ENCODE measurements around the gene RADIL.

The RADIL gene

DNA sequence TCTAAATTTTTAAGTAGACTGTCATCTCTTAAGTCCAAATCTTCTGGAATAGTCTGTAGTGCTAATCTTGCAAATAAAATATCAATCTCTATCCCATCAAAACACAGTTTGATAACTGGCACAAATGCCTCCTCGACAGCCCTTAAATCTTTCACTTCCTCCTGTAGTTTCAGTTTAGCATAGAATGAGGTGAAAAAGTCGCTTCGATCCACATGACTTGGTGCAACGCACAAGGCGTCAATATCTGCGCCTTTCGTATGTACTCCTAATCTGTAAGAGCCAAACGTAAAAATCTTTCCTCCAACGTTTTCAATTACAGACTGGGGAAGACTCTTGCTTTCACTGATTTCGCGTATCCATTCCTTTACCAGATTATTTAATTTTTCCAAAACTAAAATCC, 22.3 kb downstream of the RADIL start:
- DNase-seq, result no peak

DNA sequence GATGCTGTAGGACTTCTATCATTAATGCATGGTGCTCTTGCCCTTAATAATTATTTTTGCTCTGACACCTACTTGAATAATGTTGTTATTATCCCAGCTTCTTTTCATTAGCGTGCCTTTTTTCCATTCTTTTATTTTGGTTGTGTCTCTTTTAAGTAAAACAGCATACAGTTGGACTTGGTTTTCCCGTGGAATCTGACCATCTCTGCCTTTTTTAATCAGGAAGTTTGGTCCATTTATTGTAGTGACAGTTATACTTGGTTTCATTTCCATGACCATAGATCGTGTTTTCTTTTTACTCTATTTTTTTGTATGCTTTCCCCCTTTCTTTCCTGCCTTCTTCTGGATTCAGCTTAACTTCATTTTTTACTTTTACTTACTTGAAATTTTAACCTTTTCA, 26.3 kb downstream of the RADIL start:
- intact Hi-C loops (cut with DNase I), result no loop called here
- DNase-seq, result no peak

More for the DNA sequence above, 22.3 kb downstream of the RADIL start:
- intact Hi-C loops (cut with DNase I), result no loop called here

DNA sequence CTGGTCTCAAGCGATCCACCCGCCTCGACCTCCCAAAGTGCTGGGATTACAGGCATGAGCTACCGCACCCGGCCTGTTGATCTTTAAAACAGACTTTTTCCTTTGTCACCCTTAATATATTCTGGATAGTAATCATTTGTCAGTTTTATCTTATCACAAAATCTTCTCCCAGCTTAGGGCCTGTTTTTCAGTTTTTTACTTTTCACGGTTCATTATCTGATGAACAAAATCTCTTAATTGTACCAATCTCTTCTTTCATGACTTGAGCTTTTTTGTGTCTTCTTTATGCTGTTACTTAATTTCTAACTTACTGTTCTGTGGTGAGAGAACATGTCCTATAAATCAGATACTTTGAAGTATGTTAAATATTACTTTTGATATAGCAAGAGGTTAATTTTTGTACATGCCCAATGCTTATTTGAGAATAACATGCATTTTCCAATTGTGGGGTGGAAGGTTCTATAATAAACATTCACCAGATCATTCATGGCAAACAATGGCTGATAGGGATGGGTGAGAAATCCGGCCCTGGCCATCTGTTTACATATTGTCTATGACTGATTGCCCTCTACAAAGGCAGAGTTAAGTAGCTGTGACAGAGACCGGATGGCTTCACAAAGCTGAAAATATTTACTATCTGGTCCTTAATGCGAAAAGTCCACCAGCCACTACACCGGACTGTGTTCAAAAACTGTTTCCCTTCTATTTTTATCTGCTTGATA, 27.0 kb downstream of the RADIL start:
- DNase-seq, result no peak
- intact Hi-C loops (cut with DNase I), result no loop called here

DNA sequence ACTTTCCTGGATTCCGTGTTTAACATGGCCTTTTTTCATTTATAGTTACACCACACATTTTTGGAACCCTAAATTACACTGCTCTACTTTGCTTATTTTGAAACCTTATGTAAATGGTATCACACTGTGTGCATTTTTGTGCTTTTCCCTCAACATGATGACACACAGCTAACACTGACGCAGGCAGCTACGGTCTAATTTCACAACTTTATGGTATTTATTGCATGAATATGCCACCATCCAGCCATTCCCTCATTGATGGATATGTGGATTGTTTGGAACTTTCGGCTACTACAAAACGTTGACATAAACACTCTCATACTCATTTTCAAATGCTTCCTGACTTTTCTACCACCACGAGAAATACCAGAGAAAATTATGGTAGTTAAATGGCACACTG, 28.6 kb downstream of the RADIL start:
- intact Hi-C loops (cut with DNase I), result no loop called here

DNA sequence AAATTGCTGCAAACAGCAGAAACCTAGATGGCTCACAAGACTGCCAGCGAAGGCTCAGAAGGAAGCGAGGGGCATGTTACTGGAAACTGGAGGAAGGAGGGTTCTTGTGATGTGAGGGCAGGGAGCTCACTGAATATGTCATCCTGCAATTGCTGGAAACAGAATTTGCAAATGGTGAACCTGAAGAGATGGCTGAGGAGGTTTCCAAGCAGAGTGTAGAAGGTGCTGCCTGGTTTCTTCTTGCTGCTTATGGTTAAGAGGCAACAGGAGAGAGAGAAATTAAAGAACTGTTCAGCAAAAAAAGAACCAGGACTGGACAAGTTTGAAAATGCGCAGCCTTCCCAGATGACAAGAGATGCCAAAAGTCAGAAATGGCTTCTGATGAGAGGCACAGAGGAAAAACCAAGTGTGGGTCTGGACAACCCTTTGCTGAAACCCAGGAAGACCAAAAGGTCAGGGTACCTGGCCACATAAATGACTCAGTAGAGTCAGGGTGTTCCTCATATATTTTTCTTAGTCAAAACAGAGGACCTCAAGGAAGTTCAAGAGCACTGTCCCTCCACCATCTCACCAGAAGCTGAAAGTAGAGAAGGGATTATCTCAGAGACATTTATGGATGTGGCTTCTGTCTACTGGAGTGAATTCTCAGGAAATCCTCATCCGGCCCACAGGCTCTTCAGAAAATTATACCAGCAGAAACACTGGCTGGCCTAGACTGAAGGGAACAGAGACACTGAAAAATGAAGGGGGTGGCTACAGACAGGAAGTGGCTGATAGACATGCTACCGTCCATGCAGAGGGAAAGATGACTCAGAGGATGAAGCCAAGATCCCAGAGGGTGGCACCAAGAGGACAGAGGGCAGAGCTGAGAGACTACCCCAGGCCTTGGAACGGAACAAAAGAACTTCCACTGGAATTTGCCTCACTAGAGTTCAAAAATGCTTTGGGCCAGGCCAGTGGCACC, 31.8 kb downstream of the RADIL start:
- DNase-seq, result no peak
- intact Hi-C loops (cut with DNase I), result no loop called here

More for the DNA sequence above, 28.6 kb downstream of the RADIL start:
- no peak for DNase-seq

DNA sequence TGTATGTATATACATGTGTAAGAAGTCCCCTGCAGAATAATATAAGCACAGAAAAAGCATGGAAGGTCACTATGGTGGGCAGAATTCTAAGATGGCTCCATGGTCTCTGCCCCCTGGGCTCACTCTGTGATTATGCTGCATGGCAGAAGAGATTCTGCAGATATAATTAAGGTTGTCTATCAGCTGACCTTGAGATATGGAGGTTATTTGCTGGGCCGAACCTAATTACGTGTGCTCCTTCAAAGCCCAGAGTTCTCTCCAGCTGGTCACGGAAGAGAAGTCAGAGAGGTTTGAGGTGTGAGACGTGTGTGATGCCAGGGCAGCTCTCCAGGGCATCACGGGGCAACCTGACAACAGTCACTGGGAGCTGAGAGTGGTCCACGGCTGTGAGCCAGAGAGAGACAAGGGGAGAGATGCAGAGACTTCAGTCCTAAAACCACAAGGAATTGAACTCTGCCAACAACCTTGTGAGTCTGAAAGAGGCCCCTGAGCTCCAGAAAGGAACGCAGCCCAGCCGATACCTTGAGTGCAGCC, 33.2 kb downstream of the RADIL start:
- intact Hi-C loops (cut with DNase I), result no loop called here

DNA sequence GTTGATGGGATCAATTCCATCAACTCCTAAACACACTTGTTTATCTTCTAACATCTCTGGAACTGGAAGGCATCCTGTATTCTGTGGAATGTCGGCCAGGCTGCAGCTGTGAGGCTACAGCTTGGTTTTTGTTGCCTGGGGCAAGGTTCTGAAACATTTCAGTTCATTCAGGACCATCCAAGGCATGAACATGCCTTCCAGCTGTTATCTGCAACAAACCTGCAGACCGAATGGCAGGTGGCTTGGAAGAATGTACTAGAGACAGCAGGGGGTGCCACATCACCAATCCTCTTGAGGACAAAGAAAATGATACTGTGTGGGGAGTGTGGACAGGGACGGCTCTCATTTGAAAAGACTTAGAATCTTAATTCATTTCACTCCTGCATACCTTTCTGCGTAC, 34.1 kb downstream of the RADIL start:
- DNase-seq, result peak in 4 of 10 donors; percentile 32 to 43 (median 38)
- intact Hi-C loops (cut with DNase I), result no loop called here

More for the DNA sequence above, 33.2 kb downstream of the RADIL start:
- no peak for DNase-seq

DNA sequence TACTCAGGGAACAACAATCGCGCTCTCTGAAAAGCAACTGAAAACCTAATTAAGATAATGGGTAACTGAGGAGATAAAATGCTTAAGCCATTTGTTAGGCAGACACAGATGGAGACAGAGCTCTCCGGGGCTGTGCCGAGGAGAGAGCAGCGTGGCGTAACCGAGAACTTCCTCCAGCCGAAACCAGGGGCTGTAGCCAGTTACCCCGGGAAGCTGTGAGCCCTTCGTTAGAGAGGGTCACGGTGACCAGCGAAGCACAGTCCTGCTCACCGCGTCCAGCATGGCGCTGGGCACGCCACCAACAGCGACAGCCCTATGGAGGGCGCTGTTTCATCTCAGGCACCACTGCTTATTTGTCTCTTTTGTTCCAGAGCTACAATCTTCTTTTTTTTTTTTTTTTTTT, 37.8 kb downstream of the RADIL start:
- intact Hi-C loops (cut with DNase I), result loop anchor here (2.0 kb wide), 1 partner anchor 37 kb away; the partner anchor contains the start of gene RADIL

DNA sequence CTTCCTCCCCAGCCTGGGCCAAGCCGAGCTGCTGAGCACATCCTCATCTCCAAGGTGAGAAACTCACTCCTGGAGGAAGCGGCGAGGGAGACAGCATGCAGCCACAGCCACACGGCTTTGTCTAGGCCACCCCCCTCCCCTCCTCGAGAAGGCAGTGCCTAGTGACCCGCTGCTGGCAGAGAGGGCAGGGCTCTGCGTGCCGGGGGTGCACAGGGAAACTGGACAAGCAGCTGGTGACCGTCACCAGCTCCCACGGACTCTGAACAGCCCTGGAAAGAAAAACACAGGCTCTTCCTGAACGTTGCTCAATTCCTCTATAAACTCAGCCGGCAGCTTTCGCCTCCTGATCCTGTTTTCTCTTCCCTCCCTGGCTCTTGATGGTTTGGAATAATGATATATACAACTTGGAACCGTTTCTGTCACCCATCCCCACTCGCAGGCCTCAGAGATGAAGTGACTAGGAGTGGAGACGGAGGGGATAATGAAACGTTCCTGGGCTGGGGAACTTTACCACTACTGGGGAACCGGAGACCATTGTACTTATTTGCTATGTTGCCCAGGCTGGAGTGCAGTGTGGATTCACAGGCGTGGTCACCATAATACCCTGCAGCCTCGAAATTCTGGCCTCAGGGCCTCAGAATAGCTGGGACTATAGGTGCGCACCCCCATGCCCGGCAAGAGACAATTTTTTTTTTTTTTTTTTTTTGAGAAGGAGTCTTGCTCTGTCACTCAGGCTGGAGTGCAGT, 41.0 kb downstream of the RADIL start:
- intact Hi-C loops (cut with DNase I), result no loop called here
- peak in 1 of 10 donors; percentile 40 for DNase-seq

More for the DNA sequence above, 37.8 kb downstream of the RADIL start:
- peak in 8 of 10 donors; percentile 43 to 92 (median 58) for DNase-seq

DNA sequence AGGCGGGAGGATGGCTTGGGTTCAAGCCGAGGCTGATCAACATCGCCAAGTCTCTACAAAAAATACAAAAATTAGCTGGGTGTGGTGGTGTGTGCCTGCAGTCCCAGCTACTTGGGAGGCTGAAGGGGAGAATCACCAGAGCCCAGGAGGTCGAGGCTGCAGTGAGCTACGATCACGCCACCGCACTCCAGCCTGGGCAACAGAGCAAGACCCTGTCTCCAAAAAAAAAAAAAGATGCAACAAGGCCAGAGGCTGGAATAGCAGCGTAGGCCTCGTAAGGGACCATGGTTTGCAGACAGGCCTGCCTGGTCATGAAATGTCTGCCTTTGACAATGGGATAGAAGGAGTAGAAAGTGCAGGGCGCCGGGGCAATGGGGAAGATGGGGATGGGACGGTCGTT, 41.7 kb downstream of the RADIL start:
- DNase-seq, result no peak
- intact Hi-C loops (cut with DNase I), result no loop called here

DNA sequence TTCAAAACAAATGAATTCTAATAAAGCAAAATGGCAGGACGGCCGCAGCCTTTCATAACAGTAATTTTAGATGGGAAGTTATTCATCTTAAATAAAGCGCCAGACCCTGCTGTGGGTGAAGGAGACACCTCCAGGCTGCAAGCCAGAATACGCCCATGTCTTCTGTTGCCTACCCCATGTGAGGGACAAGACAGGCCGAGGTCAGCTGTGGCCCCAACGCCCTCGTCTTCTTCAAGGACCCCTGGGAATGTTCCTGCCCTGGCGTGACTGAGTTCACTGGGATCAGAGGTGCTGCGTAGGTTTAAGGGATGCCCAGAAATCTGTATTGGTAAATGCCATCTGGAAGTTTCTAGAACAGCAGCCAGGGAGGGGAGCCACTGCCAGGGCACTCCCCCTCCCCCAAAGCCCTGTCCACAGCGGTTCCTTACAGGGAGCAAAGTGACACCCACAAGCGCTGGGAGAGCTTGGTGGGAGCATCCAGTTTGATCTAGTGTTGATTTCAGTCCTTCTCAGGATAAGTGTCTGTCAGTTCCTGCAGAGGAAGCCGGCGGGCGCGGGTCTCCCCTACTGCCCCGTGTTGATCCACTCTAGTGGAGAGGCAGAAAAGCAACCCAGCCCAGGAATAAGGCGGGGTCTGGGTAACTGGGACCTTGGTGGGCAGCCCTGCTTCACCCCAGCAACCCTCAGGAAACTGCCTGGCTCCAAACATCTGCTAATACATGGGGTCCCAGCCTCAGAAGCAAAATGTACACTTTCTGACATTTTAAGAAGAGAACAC, 42.3 kb downstream of the RADIL start:
- peak in 2 of 10 donors; percentile 26 to 75 for DNase-seq
- intact Hi-C loops (cut with DNase I), result no loop called here

DNA sequence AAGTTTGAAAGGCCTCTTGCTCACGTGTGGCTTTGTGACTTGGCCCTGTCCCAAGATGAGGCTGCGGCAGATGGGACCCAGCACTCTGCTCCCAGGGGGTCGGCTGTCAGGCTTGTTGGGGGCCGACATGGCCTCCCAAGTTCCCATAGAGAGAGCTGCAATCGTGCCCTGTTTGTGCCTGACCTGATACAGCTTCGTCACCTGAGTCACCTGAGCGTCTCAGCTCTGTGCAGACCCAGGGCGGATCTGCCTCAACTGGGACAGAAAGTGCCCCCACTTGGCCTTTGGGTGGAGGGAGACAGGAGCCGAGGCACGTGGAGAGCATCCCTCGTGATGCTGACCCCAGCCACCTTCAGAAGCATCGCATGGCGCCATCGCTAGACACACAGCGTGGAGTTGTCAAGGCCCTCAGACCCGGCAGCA, 43.4 kb downstream of the RADIL start:
- peak in 4 of 10 donors; percentile 9 to 75 (median 63) for DNase-seq
- intact Hi-C loops (cut with DNase I), result no loop called here

DNA sequence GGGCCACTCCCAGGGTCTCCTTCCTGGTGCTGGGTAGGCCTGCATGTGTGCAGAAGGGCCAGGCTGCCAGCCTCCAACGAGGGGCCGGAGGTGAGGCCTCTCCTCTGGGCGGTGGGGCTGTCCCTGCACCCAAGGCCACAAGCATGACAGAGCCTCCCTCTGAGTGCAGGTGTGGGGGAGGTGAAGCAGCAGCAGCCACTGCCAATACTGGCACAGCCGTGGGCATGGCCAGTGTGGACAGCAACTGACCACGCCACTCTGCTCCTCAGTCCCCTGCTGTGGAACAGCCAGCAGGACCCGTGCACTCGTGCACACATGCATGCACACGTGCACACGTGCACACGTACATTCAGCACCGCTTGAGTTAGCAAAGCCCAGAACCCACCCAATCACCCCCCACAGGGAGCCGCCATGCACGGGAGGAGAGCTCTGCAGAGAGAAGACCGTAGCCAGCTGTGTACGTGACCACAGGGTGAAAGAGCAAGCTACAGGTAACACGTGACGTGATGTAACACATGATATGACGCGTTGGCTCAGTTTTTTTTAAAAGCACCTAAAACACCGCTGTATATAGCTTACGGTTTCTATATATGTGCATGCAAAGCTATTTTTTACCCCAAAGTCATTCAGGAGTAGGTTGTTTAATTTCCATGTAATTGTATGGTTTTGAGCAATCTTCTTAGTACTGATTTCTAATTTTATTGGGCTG, 44.7 kb downstream of the RADIL start:
- DNase-seq, result peak in 3 of 10 donors; percentile 51 to 67 (median 62)
- intact Hi-C loops (cut with DNase I), result no loop called here

DNA sequence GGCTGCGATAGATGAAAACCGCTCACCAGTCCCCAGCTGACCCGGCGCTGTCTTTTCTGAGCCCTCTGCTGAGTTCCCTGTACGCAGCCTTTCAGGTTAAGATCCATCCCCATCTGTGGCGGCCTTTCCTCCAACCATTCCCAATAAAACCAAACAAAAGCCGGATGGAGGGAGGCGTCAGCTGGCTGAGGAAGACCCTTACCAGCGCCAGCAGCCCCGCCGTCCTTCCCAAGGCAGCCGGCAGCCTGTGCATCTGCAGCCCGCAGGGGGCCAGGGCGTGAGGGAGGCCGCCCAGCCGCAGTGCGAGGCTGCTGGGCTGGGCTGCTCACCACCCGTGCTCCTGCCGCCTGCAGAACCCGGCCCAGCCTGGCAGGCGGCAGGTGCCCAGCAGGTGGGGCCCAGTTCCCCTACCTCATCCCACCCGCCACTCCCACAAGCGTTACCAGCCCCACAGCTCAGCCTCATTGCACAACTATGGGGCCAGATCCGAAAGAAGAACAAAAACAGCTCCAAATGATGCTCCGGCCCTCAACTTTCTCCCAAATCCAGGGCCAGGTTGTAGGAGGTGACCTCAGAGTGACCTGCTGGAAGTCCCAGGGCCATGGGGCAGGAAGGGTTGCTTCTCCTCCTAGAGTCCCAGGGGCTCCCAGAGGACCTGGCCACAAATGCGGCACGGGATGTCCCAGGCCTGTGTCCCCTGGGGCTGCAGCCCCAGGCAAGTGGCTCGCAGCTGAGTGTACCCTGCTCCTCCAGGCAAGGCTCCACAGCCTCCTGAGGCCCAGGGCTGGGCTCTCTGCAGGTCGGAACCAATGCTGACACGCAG, 45.5 kb downstream of the RADIL start:
- DNase-seq, result peak in 3 of 10 donors; percentile 54 to 72 (median 59)
- intact Hi-C loops (cut with DNase I), result no loop called here

DNA sequence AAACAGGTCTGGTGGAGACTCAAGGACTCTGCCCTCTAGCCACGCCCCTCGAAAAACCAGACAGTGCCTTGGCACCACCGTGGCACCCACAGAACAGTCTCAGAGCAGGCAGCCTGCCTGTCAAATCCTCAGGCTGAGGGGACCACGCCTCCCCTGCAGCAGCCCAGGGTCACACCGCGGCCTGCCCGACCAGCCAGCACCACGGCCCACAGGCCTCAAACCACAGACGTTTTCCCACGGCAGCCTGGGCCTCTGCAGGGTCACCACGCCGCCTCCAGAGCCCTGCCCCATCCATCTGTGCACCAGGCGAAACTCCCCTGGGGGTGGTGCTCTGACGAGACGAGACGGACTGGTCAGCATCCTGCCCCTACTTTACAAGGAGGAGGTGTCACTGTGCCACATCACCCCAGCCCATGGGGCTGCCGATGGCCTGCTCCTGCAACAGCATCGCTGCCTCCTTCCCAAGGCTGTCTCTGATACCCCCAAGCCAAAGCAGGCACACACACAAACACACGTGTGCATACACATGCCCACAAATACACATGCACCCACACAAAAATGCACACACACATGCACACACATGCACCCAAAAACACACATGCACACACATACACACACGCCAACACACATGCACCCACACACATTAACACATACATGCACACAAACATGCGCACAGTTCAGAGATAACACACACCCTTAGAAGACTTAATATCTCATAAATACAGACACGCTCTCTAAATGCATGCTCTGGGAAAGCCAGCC, 46.3 kb downstream of the RADIL start:
- intact Hi-C loops (cut with DNase I), result no loop called here
- DNase-seq, result peak in 3 of 10 donors; percentile 40 to 80 (median 69)

DNA sequence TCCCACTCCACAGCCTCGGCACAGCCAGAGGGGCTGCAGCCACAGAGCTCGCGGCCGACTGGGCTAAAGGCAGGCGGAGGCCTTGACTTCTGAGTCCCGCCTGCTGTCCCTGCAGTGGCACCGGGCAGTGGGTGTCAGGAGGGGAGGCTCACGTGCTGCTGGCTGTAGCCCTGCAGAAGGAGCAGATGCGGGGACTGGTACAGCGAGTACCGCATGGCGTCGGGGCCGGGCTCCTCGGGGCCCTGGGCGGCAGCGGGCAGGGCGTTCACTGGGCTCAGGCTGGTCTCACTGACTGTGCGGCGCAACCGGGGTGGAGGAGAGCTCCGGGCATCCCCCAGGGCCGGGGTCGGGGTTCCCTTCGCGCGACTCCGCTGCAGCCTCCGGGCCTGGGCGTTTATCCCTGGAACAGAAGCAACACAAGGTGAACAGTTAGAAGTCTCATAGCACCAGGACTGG, 47.3 kb downstream of the RADIL start:
- peak in 3 of 10 donors; percentile 69 to 85 (median 77) for DNase-seq
- intact Hi-C loops (cut with DNase I), result no loop called here

All from posterior cingulate gyrus (tissue), 11 donors.